Loucy (cell line): ENCODE results near the gene BACH2.

ENCODE experiments used
- H2AFZ ChIP-seq: fragments of 200-600 bp; sonication (generic); 2 replicates; pipeline ENCODE4 v1.6.0; 2016; ENCODE audit warnings: antibody characterized with exemption, mild to moderate bottlenecking, low read length, moderate library complexity
- H3F3A ChIP-seq: fragments of 200-600 bp; 2 replicates; pipeline ENCODE4 v1.6.0; 2016; ENCODE audit warnings: antibody characterized with exemption, low read depth, mild to moderate bottlenecking
- H3K27me3 ChIP-seq: fragments of 200-600 bp; sonication (generic); 2 replicates; pipeline ENCODE4 v1.6.1; 2014; ENCODE audit warnings: low read length, mild to moderate bottlenecking; ENCODE audit not compliant: insufficient read depth, poor library complexity, severe bottlenecking
- H3K36me3 ChIP-seq: fragments of 200-600 bp; sonication (generic); 2 replicates; pipeline ENCODE4 v1.6.1; 2016; ENCODE audit warnings: low read length; ENCODE audit not compliant: insufficient read depth
- H3K4me1 ChIP-seq: fragments of 200-600 bp; sonication (generic); 2 replicates; pipeline ENCODE4 v1.5.1; 2014; ENCODE audit warnings: low read length, mild to moderate bottlenecking; ENCODE audit not compliant: insufficient read depth, poor library complexity, severe bottlenecking
- H3K4me2 ChIP-seq: fragments of 200-600 bp; sonication (generic); 2 replicates; pipeline ENCODE4 v1.6.0; 2014; ENCODE audit warnings: antibody characterized with exemption, low read length, low read depth, mild to moderate bottlenecking; ENCODE audit not compliant: poor library complexity, severe bottlenecking
- H3K4me3 ChIP-seq: fragments of 200-600 bp; sonication (generic); 2 replicates; pipeline ENCODE4 v1.5.1; 2014; ENCODE audit warnings: low read length, mild to moderate bottlenecking, mixed read lengths; ENCODE audit not compliant: poor library complexity, severe bottlenecking
- H3K79me2 ChIP-seq: fragments of 200-600 bp; sonication (generic); 2 replicates; pipeline ENCODE4 v1.6.1; 2014; ENCODE audit warnings: low read length; ENCODE audit not compliant: insufficient read depth
- H3K9ac ChIP-seq: fragments of 200-600 bp; sonication (generic); 2 replicates; pipeline ENCODE4 v1.6.0; 2014; ENCODE audit warnings: mild to moderate bottlenecking, low read depth, low read length, moderate library complexity; ENCODE audit not compliant: poor library complexity, severe bottlenecking
- H3K9me2 ChIP-seq: fragments of 200-600 bp; sonication (generic); replicated peaks from 2 replicates; pipeline ENCODE4 v1.6.1; 2016; ENCODE audit warnings: low read depth, low read length, mixed read lengths
- H3K9me3 ChIP-seq: fragments of 200-600 bp; sonication (generic); 2 replicates; pipeline ENCODE4 v1.6.1; 2014; ENCODE audit warnings: mild to moderate bottlenecking, antibody characterized with exemption, low read length, low read depth; ENCODE audit not compliant: insufficient read depth
- H4K20me1 ChIP-seq: fragments of 200-600 bp; sonication (generic); 2 replicates; pipeline ENCODE4 v1.6.0; 2014; ENCODE audit warnings: antibody characterized with exemption, low read length, mild to moderate bottlenecking; ENCODE audit not compliant: insufficient read depth, poor library complexity, severe bottlenecking
- CTCF ChIP-seq: fragments of 200-600 bp; sonication (generic); conservative IDR thresholded peaks from 2 replicates; pipeline ENCODE4 v1.5.1; 2014; ENCODE audit warnings: mild to moderate bottlenecking, antibody characterized with exemption, low read length
- EZH2phosphoT487 ChIP-seq: fragments of 200-600 bp; IDR thresholded peaks from 2 replicates; pipeline ENCODE4 v1.6.1; 2018; ENCODE audit warnings: antibody characterized with exemption, mild to moderate bottlenecking, moderate library complexity, borderline replicate concordance

The BACH2 gene

GRCh38 chr6:90101403-90101802 is 195.2 kb downstream of the BACH2 start:
- H3F3A ChIP-seq, result no peaks in the 10 kb centered on the region
- no peak for TF ChIP-seq CTCF
- TF ChIP-seq EZH2phosphoT487, result no peak
- no peaks in the 10 kb centered on the region for H3K9me2 ChIP-seq
- no peaks in the 10 kb centered on the region for H4K20me1 ChIP-seq
- no peaks in the 10 kb centered on the region for H3K9me3 ChIP-seq
- H3K4me1 ChIP-seq, result peaks cover 49% of the 10 kb centered on the region
- no peaks in the 10 kb centered on the region for H3K27me3 ChIP-seq
- H3K36me3 ChIP-seq, result peaks cover 5% of the 10 kb centered on the region; the same call in 1 of the 2 replicates
- no peak overlapping the region for H3K4me3 ChIP-seq
- no peak overlapping the region for H2AFZ ChIP-seq
- H3K4me2 ChIP-seq, result no peak overlapping the region
- peaks cover 21% of the 10 kb centered on the region for H3K79me2 ChIP-seq
- no peak overlapping the region for H3K9ac ChIP-seq

GRCh38 chr6:90100059-90100665 is 196.5 kb downstream of the BACH2 start:
- H3K9ac ChIP-seq, result no peak overlapping the region
- H3F3A ChIP-seq, result peaks cover 3% of the 10 kb centered on the region; the same call in 1 of the 2 replicates
- no peaks in the 10 kb centered on the region for H3K9me2 ChIP-seq
- H4K20me1 ChIP-seq, result no peaks in the 10 kb centered on the region
- H3K4me2 ChIP-seq, result no peak overlapping the region
- TF ChIP-seq EZH2phosphoT487, result no peak
- H3K27me3 ChIP-seq, result no peaks in the 10 kb centered on the region
- H3K4me3 ChIP-seq, result no peak overlapping the region
- H3K79me2 ChIP-seq, result peaks cover 21% of the 10 kb centered on the region
- H3K4me1 ChIP-seq, result peaks cover 49% of the 10 kb centered on the region
- H3K9me3 ChIP-seq, result no peaks in the 10 kb centered on the region
- peaks cover 5% of the 10 kb centered on the region; the same call in 1 of the 2 replicates for H3K36me3 ChIP-seq
- no peak overlapping the region for H2AFZ ChIP-seq

GRCh38 chr6:90098627-90099026 is 198.0 kb downstream of the BACH2 start:
- Histone ChIP-seq H3K4me2 (peak overlapping the region; percentile 10), H2AFZ (no peak overlapping the region), H3K36me3 (peaks cover 5% of the 10 kb centered on the region; the same call in 1 of the 2 replicates), H3K9ac (peak overlapping the region; percentile 13), H3K4me3 (no peak overlapping the region), H3K27me3 (no peaks in the 10 kb centered on the region), H3K79me2 (peaks cover 24% of the 10 kb centered on the region), H3K9me2 (no peaks in the 10 kb centered on the region), H4K20me1 (no peaks in the 10 kb centered on the region), H3F3A (peaks cover 8% of the 10 kb centered on the region; the same call in 1 of the 2 replicates), H3K4me1 (peaks cover 53% of the 10 kb centered on the region), H3K9me3 (no peaks in the 10 kb centered on the region)
- TF ChIP-seq EZH2phosphoT487, result no peak
- no peak for TF ChIP-seq CTCF
